OCI-LY7 (cell line): ENCODE measurements around the gene INPP5B. TPM values are rescaled to one million over a fixed set of nuclear protein-coding genes. Genes with fewer than 3 reads are reported as not detected.
"Not testable (repeated sequence)": the region's sequence is repeated elsewhere in the genome, so short reads cannot be mapped to it uniquely, and the experiment has no call there.

Experiments used
- BruUV-seq: library from RNA; stranded (reverse); fragments of 400-500 nt; replicated peaks from 2 replicates; lab custom pipeline; 2021; lab: Mats Ljungman, UMichigan
- CTCF ChIA-PET: fragments of 300-600 bp; sonication (Branson Sonifier 250); formaldehyde crosslinking; loops from one replicate; lab custom pipeline; 2022; ENCODE audit warnings: antibody characterized with exemption; ENCODE audit not compliant: unreplicated experiment; lab: Charles Lee
- POLR2A ChIA-PET: fragments of 300-600 bp; sonication (Branson Sonifier 250); formaldehyde crosslinking; loops from one replicate; lab custom pipeline; 2022; ENCODE audit warnings: antibody characterized with exemption; lab: Charles Lee
- DNase-seq: peaks from one replicate; pipeline ENCODE4 v3.0.0-alpha.2; 2015; ENCODE audit warnings: low spot score
- H2AFZ ChIP-seq: fragments of 200-600 bp; sonication (generic), shearing (Covaris generic); 2 replicates; pipeline ENCODE4 v1.6.1; 2014; ENCODE audit warnings: mild to moderate bottlenecking, antibody characterized with exemption, low read length, moderate library complexity
- H3K27ac ChIP-seq: fragments of 200-600 bp; sonication (generic); 2 replicates; pipeline ENCODE4 v1.5.1; 2014; ENCODE audit warnings: mixed run types, low read depth, mild to moderate bottlenecking, moderate library complexity, low read length, inconsistent platforms; ENCODE audit not compliant: poor library complexity, severe bottlenecking
- H3K36me3 ChIP-seq: fragments of 200-600 bp; sonication (generic); 2 replicates; pipeline ENCODE4 v1.6.1; 2014; ENCODE audit warnings: mild to moderate bottlenecking, antibody characterized with exemption, low read length, moderate library complexity, mixed read lengths; ENCODE audit not compliant: insufficient read depth
- H3K4me1 ChIP-seq: fragments of 200-600 bp; sonication (generic); 2 replicates; pipeline ENCODE4 v1.5.1; 2014; ENCODE audit warnings: mild to moderate bottlenecking, low read length; ENCODE audit not compliant: insufficient read depth, poor library complexity, severe bottlenecking
- H3K4me2 ChIP-seq: fragments of 200-600 bp; sonication (generic); 2 replicates; pipeline ENCODE4 v1.6.1; 2014; ENCODE audit warnings: mild to moderate bottlenecking, low read length
- H3K4me3 ChIP-seq: fragments of 200-600 bp; sonication (generic); 2 replicates; pipeline ENCODE4 v1.5.1; 2014; ENCODE audit warnings: mild to moderate bottlenecking, low read depth, low read length; ENCODE audit not compliant: poor library complexity, severe bottlenecking
- H3K79me2 ChIP-seq: fragments of 200-600 bp; sonication (generic); 2 replicates; pipeline ENCODE4 v1.6.1; 2016; ENCODE audit warnings: low read depth, mild to moderate bottlenecking, low read length, moderate library complexity, mixed read lengths; ENCODE audit not compliant: insufficient read depth
- H3K9me2 ChIP-seq: fragments of 200-600 bp; sonication (generic); 2 replicates; pipeline ENCODE4 v1.6.1; 2016; ENCODE audit warnings: mild to moderate bottlenecking, low read length, mixed read lengths; ENCODE audit not compliant: insufficient read depth
- H3K9me3 ChIP-seq: fragments of 200-600 bp; sonication (generic); 2 replicates; pipeline ENCODE4 v1.6.1; 2014; ENCODE audit warnings: mild to moderate bottlenecking, mixed run types, low read length, mixed read lengths
- H4K20me1 ChIP-seq: fragments of 200-600 bp; sonication (generic); 2 replicates; pipeline ENCODE4 v1.6.1; 2014; ENCODE audit warnings: mild to moderate bottlenecking, antibody characterized with exemption, low read length, moderate library complexity, mixed read lengths; ENCODE audit not compliant: insufficient read depth
- CTCF ChIP-seq: fragments of 200-600 bp; sonication (generic); conservative IDR thresholded peaks from 2 replicates; pipeline ENCODE4 v1.5.1; 2014; ENCODE audit warnings: mild to moderate bottlenecking, antibody characterized with exemption, low read length, moderate library complexity, mixed read lengths
- EZH2phosphoT487 ChIP-seq: fragments of 200-600 bp; sonication (generic); IDR thresholded peaks from 2 replicates; pipeline ENCODE4 v1.6.1; 2018; ENCODE audit warnings: low read depth, borderline replicate concordance, mild to moderate bottlenecking, mixed run types, antibody characterized with exemption, low read length, moderate library complexity, mixed read lengths
- intact Hi-C: fragments of 100-400 bp; cut with micrococcal nuclease; formaldehyde crosslinking; loops from one replicate; pipeline ENCODE4 v1.10.0; 2022; ENCODE audit not compliant: unreplicated experiment
- total RNA-seq, 2 experiments: library from RNA; depleted of rRNA in 1 of 2; stranded (reverse); fragments of >200 nt in 1 of 2; shearing (Covaris generic) in 1 of 2; gene quantifications; 2 replicates each; pipeline ENCODE4 v1.2.3, GENCODE V29; 2014 to 2022

Gene INPP5B
- total RNA-seq, 2 experiments from 2014 or later, result 49.7 to 63.0 TPM

- Histone ChIP-seq H3K27ac (no peak overlapping the region), H3K36me3 (peaks cover 72% of the 10 kb centered on the region), H3K4me2 (no peak overlapping the region), H3K4me1 (peaks cover 10% of the 10 kb centered on the region), H3K79me2 (peaks cover 57% of the 10 kb centered on the region), H3K4me3 (no peak overlapping the region), H2AFZ (no peak overlapping the region), H3K9me2 (no peaks in the 10 kb centered on the region), H3K9me3 (no peaks in the 10 kb centered on the region), H4K20me1 (no peaks in the 10 kb centered on the region)
- BruUV-seq, result no TSS peak
- ChIA-PET CTCF (no interaction called here), POLR2A (interaction anchor here (0.5 to 1.3 kb wide), 4 partner anchors 8 to 35 kb away, joined by 4 to 5 read pairs (median 4); no protein-coding TSS in a partner anchor)
- intact Hi-C loops, result no loop called here
- TF ChIP-seq CTCF (no peak), EZH2phosphoT487 (no peak)
- DNase-seq, result no peak
Observed at GRCh38 chr1:37914719-37915475, 32.0 kb downstream of the INPP5B start.

GRCh38 chr1:37911478-37911877 is 35.4 kb downstream of the INPP5B start:
- H3K9me3 ChIP-seq, H2AFZ ChIP-seq, H3K4me1 ChIP-seq, H3K4me3 ChIP-seq, BruUV-seq, H3K9me2 ChIP-seq, intact Hi-C loops, H3K27ac ChIP-seq, H3K4me2 ChIP-seq, POLR2A ChIA-PET, H4K20me1 ChIP-seq, DNase-seq, CTCF ChIA-PET: not testable (repeated sequence)
- Histone ChIP-seq H3K36me3 (peaks cover 83% of the 10 kb centered on the region), H3K79me2 (peaks cover 27% of the 10 kb centered on the region; the same call in 1 of the 2 replicates)

- H3K4me2 ChIP-seq, H3K27ac ChIP-seq, H3K4me3 ChIP-seq, POLR2A ChIA-PET, H4K20me1 ChIP-seq, H3K4me1 ChIP-seq, H3K9me3 ChIP-seq, BruUV-seq, DNase-seq, H2AFZ ChIP-seq, intact Hi-C loops, CTCF ChIA-PET, H3K9me2 ChIP-seq: not testable (repeated sequence)
- peaks cover 25% of the 10 kb centered on the region; the same call in 1 of the 2 replicates for H3K79me2 ChIP-seq
- H3K36me3 ChIP-seq, result peaks cover 88% of the 10 kb centered on the region
Observed at GRCh38 chr1:37910886-37911285, 36.0 kb downstream of the INPP5B start.

GRCh38 chr1:37908531-37908930 is 38.3 kb downstream of the INPP5B start:
- BruUV-seq, CTCF ChIA-PET, H3K4me3 ChIP-seq, H2AFZ ChIP-seq, H3K9me2 ChIP-seq, H4K20me1 ChIP-seq, H3K4me2 ChIP-seq, intact Hi-C loops, DNase-seq, H3K27ac ChIP-seq, H3K4me1 ChIP-seq: not testable (repeated sequence)
- Histone ChIP-seq H3K79me2 (peaks cover 16% of the 10 kb centered on the region; the same call in 1 of the 2 replicates), H3K9me3 (peaks cover 19% of the 10 kb centered on the region), H3K36me3 (peaks cover 87% of the 10 kb centered on the region)
- POLR2A ChIA-PET, result interaction anchor here (0.6 kb wide), 1 partner anchor 8 kb away, joined by 4 read pairs; no protein-coding TSS in a partner anchor

- CTCF ChIA-PET, BruUV-seq: not testable (repeated sequence)
Observed at GRCh38 chr1:37907416-37908125, 39.3 kb downstream of the INPP5B start.

More at GRCh38 chr1:37907416-37908125, 39.3 kb downstream of the INPP5B start:
- intact Hi-C loops, DNase-seq, H2AFZ ChIP-seq, H3K4me1 ChIP-seq, H4K20me1 ChIP-seq, H3K4me3 ChIP-seq, H3K27ac ChIP-seq, H3K9me2 ChIP-seq, POLR2A ChIA-PET, H3K4me2 ChIP-seq: not testable (repeated sequence)
- H3K36me3 ChIP-seq, result peaks cover 86% of the 10 kb centered on the region
- peaks cover 19% of the 10 kb centered on the region; the same call in 1 of the 2 replicates for H3K79me2 ChIP-seq
- H3K9me3 ChIP-seq, result peaks cover 19% of the 10 kb centered on the region
